ENCODE results near the gene GLTP. TPM values are rescaled to one million over a fixed set of nuclear protein-coding genes. Genes with fewer than 3 reads are reported as not detected.

GLTP gene
- polyA plus RNA-seq, 6 donors from 2014 or later = 29.8 to 50.0 (median 40.6) TPM

GRCh38 chr12:109919456-109919855 lies 39.1 kb upstream of the GLTP start:
- no peaks in the 10 kb centered on the region for H3K27me3 Mint-ChIP-seq
- peaks cover 0 to 5% (median 2%) of the 10 kb centered on the region in 3 donors for H3K4me1 Mint-ChIP-seq
- no peak for DNase-seq
- no peak overlapping the region for H3K27ac Mint-ChIP-seq
- no peak overlapping the region for H3K4me3 Mint-ChIP-seq
- H3K36me3 Mint-ChIP-seq = peaks cover 24 to 33% of the 10 kb centered on the region in 2 donors
- H3K9me3 Mint-ChIP-seq = no peaks in the 10 kb centered on the region
- no peak for ATAC-seq (ENCODE audit: low read depth in 2 of 2)

GRCh38 chr12:109916045-109916444 lies 35.7 kb upstream of the GLTP start:
- Mint-ChIP-seq H3K27me3 (no peaks in the 10 kb centered on the region), H3K36me3 (peaks cover 33 to 45% of the 10 kb centered on the region in 2 donors), H3K4me1 (peaks cover 0 to 4% (median 0%) of the 10 kb centered on the region in 3 donors), H3K27ac (peak overlapping the region in 2 of 6 donors; percentile 7 to 14), H3K4me3 (no peak overlapping the region), H3K9me3 (no peaks in the 10 kb centered on the region)
- DNase-seq = no peak
- no peak for ATAC-seq (ENCODE audit: low read depth in 2 of 2)

GRCh38 chr12:109915171-109916040 lies 35.1 kb upstream of the GLTP start:
- Mint-ChIP-seq H3K9me3 (no peaks in the 10 kb centered on the region), H3K4me1 (peaks cover 0 to 4% (median 0%) of the 10 kb centered on the region in 3 donors), H3K4me3 (no peak overlapping the region), H3K27me3 (no peaks in the 10 kb centered on the region), H3K27ac (peak overlapping the region in 2 of 6 donors; percentile 14 to 38), H3K36me3 (peaks cover 27 to 38% of the 10 kb centered on the region in 2 donors)
- no peak for DNase-seq
- ATAC-seq (ENCODE audit: low read depth in 2 of 2) = no peak

GRCh38 chr12:109914461-109914860 lies 34.1 kb upstream of the GLTP start:
- DNase-seq = no peak
- peaks cover 26 to 34% of the 10 kb centered on the region in 2 donors for H3K36me3 Mint-ChIP-seq
- peaks cover 0 to 4% (median 0%) of the 10 kb centered on the region in 3 donors for H3K4me1 Mint-ChIP-seq
- no peak overlapping the region for H3K4me3 Mint-ChIP-seq
- ATAC-seq (ENCODE audit: low read depth in 2 of 2) = no peak
- no peaks in the 10 kb centered on the region for H3K27me3 Mint-ChIP-seq
- H3K27ac Mint-ChIP-seq = peak overlapping the region in 1 of 6 donors; percentile 12
- no peaks in the 10 kb centered on the region for H3K9me3 Mint-ChIP-seq

GRCh38 chr12:109912855-109913321 lies 32.5 kb upstream of the GLTP start:
- peaks cover 34 to 36% of the 10 kb centered on the region in 2 donors for H3K36me3 Mint-ChIP-seq
- H3K27ac Mint-ChIP-seq = peak overlapping the region in 3 of 6 donors; percentile 30 to 88 (median 82)
- no peaks in the 10 kb centered on the region for H3K9me3 Mint-ChIP-seq
- peaks cover 0 to 4% (median 4%) of the 10 kb centered on the region in 3 donors for H3K4me1 Mint-ChIP-seq
- no peak for ATAC-seq (ENCODE audit: low read depth in 2 of 2)
- no peak for DNase-seq
- H3K27me3 Mint-ChIP-seq = no peaks in the 10 kb centered on the region
- no peak overlapping the region for H3K4me3 Mint-ChIP-seq

GRCh38 chr12:109910969-109911348 lies 30.6 kb upstream of the GLTP start:
- H3K4me3 Mint-ChIP-seq = no peak overlapping the region
- no peaks in the 10 kb centered on the region for H3K27me3 Mint-ChIP-seq
- peaks cover 0 to 4% (median 4%) of the 10 kb centered on the region in 3 donors for H3K4me1 Mint-ChIP-seq
- DNase-seq (no peak), ATAC-seq (ENCODE audit: low read depth in 2 of 2) (no peak)
- peaks cover 27 to 51% of the 10 kb centered on the region in 2 donors for H3K36me3 Mint-ChIP-seq
- no peaks in the 10 kb centered on the region for H3K9me3 Mint-ChIP-seq
- peak overlapping the region in 2 of 6 donors; percentile 6 to 28 for H3K27ac Mint-ChIP-seq

- H3K27me3 Mint-ChIP-seq = no peaks in the 10 kb centered on the region
- H3K27ac Mint-ChIP-seq = peak overlapping the region in 3 of 6 donors; percentile 6 to 28 (median 14)
- no peak overlapping the region for H3K4me3 Mint-ChIP-seq
- H3K4me1 Mint-ChIP-seq = peaks cover 0 to 4% (median 4%) of the 10 kb centered on the region in 3 donors
- H3K36me3 Mint-ChIP-seq = peaks cover 31 to 46% of the 10 kb centered on the region in 2 donors
- DNase-seq (no peak), ATAC-seq (ENCODE audit: low read depth in 2 of 2) (no peak)
- H3K9me3 Mint-ChIP-seq = no peaks in the 10 kb centered on the region
These were observed 30.1 kb upstream of the GLTP start for GRCh38 chr12:109910254-109910968.

GRCh38 chr12:109905301-109905700 lies 25.0 kb upstream of the GLTP start:
- Mint-ChIP-seq H3K27ac (peak overlapping the region in 2 of 6 donors; percentile 33 to 83), H3K4me3 (no peak overlapping the region), H3K9me3 (no peaks in the 10 kb centered on the region), H3K4me1 (peaks cover 16 to 21% (median 18%) of the 10 kb centered on the region in 3 donors), H3K36me3 (peaks cover 31 to 45% of the 10 kb centered on the region in 2 donors), H3K27me3 (no peaks in the 10 kb centered on the region)
- no peak for DNase-seq
- ATAC-seq (ENCODE audit: low read depth in 2 of 2) = no peak

- Mint-ChIP-seq H3K4me3 (no peak overlapping the region), H3K9me3 (no peaks in the 10 kb centered on the region), H3K27me3 (no peaks in the 10 kb centered on the region), H3K27ac (no peak overlapping the region), H3K4me1 (peaks cover 16 to 28% (median 24%) of the 10 kb centered on the region in 3 donors), H3K36me3 (peaks cover 25 to 38% of the 10 kb centered on the region in 2 donors)
- ATAC-seq (ENCODE audit: low read depth in 2 of 2) (no peak), DNase-seq (no peak)
These were observed 22.6 kb upstream of the GLTP start for GRCh38 chr12:109902891-109903418.

GRCh38 chr12:109900752-109901580 lies 20.6 kb upstream of the GLTP start:
- ATAC-seq (ENCODE audit: low read depth in 2 of 2) (no peak), DNase-seq (no peak)
- peaks cover 17 to 20% of the 10 kb centered on the region in 2 donors for H3K36me3 Mint-ChIP-seq
- no peaks in the 10 kb centered on the region for H3K27me3 Mint-ChIP-seq
- H3K4me1 Mint-ChIP-seq = peaks cover 16 to 28% (median 24%) of the 10 kb centered on the region in 3 donors
- peak overlapping the region; percentile 86 to 99 (median 96) for H3K4me3 Mint-ChIP-seq
- H3K27ac Mint-ChIP-seq = peak overlapping the region in 5 of 6 donors; percentile 75 to 98 (median 87)
- H3K9me3 Mint-ChIP-seq = no peaks in the 10 kb centered on the region

- H3K4me1 Mint-ChIP-seq = peaks cover 16 to 28% (median 24%) of the 10 kb centered on the region in 3 donors
- ATAC-seq (ENCODE audit: low read depth in 2 of 2) = peak; percentile 89 to 91
- H3K4me3 Mint-ChIP-seq = peak within 1 kb of the TSS; percentile 86 to 99 (median 96)
- peak within 1 kb of the TSS; percentile 82 to 98 (median 93) for H3K27ac Mint-ChIP-seq
- peaks cover 11 to 17% of the 10 kb centered on the region in 2 donors for H3K36me3 Mint-ChIP-seq
- peak; percentile 72 for DNase-seq
- H3K9me3 Mint-ChIP-seq = no peaks in the 10 kb centered on the region
- H3K27me3 Mint-ChIP-seq = no peaks in the 10 kb centered on the region
These were observed 19.7 kb upstream of the GLTP start, which contains the start of gene TCHP for GRCh38 chr12:109899783-109900751. Gene TCHP (plus strand): TSS chr12:109900274. CDS start chr12:109903027, 2,753 bp downstream.

All from naive B cell (primary cell).